Measurements from ENCODE around the gene SOX8. TPM values are rescaled to one million over a fixed set of nuclear protein-coding genes. Genes with fewer than 3 reads are reported as not detected.

The SOX8 gene
- total RNA-seq, 1 donor from 2014 or later, result 0.27 TPM

DNA sequence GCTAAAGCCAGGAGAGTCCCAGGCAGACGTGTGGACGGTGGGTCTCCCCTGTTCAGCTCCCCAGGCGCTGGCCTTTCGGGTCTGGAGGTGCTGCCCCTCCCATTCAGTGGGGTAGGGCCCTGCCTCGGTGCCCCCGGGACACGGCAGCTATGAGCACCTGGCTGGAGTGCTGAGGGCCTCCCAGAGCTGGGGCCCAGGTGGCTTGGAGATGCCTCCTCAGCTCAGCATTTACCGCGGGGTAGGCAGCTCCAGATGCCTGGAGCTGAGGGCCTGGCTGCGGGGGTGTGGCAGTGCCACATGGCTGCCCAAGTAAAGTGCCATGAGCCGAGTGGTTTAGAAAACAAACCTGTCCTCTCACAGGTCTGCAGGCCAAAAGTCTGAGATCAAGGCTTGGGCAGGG lies 19.5 kb downstream of the SOX8 start:
- H3K36me3 Mint-ChIP-seq (ENCODE audit: unreplicated experiment), result peaks cover 2% of the 10 kb centered on the region
- no peaks in the 10 kb centered on the region for H3K9me3 Mint-ChIP-seq (ENCODE audit: unreplicated experiment)
- no peak overlapping the region for H3K4me3 Mint-ChIP-seq (ENCODE audit: unreplicated experiment)
- TF ChIP-seq, protein P1, sequence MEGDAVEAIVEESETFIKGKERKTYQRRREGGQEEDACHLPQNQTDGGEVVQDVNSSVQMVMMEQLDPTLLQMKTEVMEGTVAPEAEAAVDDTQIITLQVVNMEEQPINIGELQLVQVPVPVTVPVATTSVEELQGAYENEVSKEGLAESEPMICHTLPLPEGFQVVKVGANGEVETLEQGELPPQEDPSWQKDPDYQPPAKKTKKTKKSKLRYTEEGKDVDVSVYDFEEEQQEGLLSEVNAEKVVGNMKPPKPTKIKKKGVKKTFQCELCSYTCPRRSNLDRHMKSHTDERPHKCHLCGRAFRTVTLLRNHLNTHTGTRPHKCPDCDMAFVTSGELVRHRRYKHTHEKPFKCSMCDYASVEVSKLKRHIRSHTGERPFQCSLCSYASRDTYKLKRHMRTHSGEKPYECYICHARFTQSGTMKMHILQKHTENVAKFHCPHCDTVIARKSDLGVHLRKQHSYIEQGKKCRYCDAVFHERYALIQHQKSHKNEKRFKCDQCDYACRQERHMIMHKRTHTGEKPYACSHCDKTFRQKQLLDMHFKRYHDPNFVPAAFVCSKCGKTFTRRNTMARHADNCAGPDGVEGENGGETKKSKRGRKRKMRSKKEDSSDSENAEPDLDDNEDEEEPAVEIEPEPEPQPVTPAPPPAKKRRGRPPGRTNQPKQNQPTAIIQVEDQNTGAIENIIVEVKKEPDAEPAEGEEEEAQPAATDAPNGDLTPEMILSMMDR (IDR thresholded peaks at IDR 0.05), result no peak
- peaks cover 25% of the 10 kb centered on the region for H3K4me1 Mint-ChIP-seq (ENCODE audit: unreplicated experiment)
- H3K27me3 Mint-ChIP-seq (ENCODE audit: unreplicated experiment), result peaks cover 17% of the 10 kb centered on the region
- DNase-seq (ENCODE audit: extremely low spot score, unreplicated experiment), result no peak
- no peak overlapping the region for H3K27ac Mint-ChIP-seq (ENCODE audit: unreplicated experiment)

DNA sequence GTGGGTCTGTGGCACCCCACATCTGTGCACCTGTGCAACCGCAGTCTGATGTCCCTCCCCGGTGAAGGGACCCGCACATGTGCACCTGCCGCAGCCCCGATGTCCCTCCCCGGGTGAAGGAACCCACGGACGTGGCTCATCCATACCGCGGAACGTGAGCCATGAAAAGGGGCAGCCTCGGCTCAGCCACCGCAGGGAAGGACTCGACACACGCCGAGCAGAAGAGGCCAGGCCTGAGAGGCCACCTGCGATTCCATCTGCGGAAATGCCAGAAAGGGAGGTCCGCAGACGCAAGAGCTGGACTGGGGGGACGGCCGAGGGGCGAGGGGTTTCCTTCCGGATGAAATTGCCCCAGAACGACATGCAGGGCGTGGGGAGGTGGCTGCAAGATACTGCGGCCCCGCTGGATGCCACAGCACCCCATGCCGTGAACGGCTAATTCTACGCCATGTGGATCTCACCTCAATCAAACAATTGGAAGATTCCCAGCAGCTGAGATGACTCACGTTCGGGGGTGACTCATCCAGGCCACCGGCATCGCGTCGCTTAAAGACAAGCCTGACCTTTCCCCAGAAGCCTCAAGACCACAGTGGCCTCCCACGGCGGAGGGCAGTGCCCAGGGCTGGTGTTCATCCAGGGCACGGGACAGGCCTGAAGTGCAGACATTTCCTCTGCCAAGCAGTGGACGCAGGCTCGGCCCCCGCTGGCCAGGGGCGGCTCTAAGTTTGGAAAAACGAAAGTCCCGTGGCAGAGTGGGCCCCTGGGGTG lies 21.0 kb downstream of the SOX8 start:
- Mint-ChIP-seq H3K36me3 (ENCODE audit: unreplicated experiment) (peaks cover 2% of the 10 kb centered on the region), H3K4me1 (ENCODE audit: unreplicated experiment) (peaks cover 15% of the 10 kb centered on the region), H3K4me3 (ENCODE audit: unreplicated experiment) (no peak overlapping the region), H3K9me3 (ENCODE audit: unreplicated experiment) (no peaks in the 10 kb centered on the region), H3K27ac (ENCODE audit: unreplicated experiment) (no peak overlapping the region), H3K27me3 (ENCODE audit: unreplicated experiment) (peaks cover 12% of the 10 kb centered on the region)
- no peak for DNase-seq (ENCODE audit: extremely low spot score, unreplicated experiment)
- TF ChIP-seq, protein P1 (IDR thresholded peaks at IDR 0.05), result no peak

DNA sequence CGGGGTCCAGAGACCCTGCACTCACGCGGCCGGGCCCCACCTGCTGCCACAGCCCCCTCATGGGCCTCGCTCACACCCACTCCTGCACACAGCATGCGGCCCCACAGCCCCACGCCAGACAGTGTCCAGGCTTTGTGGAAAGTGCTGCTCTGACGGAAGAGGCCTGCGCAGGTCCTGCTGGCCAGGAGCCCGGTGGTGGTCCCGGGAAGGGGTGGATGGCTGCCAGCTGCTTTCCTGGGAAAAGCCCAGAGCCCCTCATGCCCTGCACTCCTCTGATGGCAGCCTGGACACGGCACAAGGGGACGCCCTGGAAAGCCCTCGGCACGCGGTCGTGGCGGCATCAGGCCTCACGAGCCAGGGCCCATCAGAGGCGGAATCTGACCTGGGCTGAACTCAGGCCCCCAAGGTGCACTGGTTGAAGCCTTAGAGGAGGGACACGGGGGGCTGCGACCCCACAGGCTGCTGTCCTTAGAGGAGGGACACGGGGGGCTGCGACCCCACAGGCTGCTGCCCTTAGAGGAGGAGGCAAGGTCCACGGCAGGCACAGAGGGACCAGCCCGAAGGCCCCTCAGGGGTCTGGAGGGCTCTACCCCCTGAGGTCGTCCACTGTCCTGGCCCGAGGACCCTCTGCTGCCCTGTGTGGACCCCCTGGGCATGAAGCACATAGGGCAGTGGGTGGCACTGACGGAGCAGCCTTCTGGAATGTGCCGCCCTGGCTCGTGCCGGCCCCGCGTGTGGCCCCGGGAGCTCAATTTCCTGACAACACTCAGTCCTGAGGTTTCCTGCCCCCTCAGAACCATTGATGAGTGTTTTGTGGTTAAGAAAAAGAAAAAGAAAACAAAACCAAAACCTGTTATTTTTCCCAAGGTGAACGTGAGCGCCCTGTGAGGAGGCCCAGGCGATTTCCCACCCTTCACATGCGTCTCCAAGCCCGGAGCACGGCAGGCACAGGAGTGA lies 22.1 kb downstream of the SOX8 start:
- H3K9me3 Mint-ChIP-seq (ENCODE audit: unreplicated experiment), result no peaks in the 10 kb centered on the region
- TF ChIP-seq, protein P1 (IDR thresholded peaks at IDR 0.05), result no peak
- H3K27ac Mint-ChIP-seq (ENCODE audit: unreplicated experiment), result no peak overlapping the region
- H3K4me1 Mint-ChIP-seq (ENCODE audit: unreplicated experiment), result peaks cover 12% of the 10 kb centered on the region
- DNase-seq (ENCODE audit: extremely low spot score, unreplicated experiment), result no peak
- peaks cover 2% of the 10 kb centered on the region for H3K36me3 Mint-ChIP-seq (ENCODE audit: unreplicated experiment)
- H3K27me3 Mint-ChIP-seq (ENCODE audit: unreplicated experiment), result peaks cover 15% of the 10 kb centered on the region
- no peak overlapping the region for H3K4me3 Mint-ChIP-seq (ENCODE audit: unreplicated experiment)

DNA sequence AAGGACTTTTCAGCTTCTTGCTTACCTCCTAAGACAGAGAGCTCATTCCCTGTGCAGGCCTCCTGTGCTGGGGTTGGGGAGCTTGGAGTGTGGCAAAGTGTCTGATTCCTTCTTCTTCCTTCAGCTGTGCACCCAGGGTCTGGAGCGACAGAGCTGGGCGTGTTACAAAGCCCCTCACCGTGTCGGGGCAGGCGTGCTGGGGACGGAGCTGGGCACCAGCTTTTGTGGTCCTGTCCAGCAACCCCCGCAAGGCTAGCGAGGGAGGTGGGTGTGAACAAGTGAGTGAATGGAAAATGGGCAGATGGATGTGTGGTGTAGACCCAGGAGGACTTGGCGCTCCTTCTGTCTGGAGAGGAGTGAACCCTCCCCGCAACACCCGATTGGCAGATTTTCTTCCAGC lies 23.7 kb downstream of the SOX8 start:
- no peak overlapping the region for H3K27ac Mint-ChIP-seq (ENCODE audit: unreplicated experiment)
- peaks cover 12% of the 10 kb centered on the region for H3K4me1 Mint-ChIP-seq (ENCODE audit: unreplicated experiment)
- no peaks in the 10 kb centered on the region for H3K9me3 Mint-ChIP-seq (ENCODE audit: unreplicated experiment)
- peaks cover 2% of the 10 kb centered on the region for H3K36me3 Mint-ChIP-seq (ENCODE audit: unreplicated experiment)
- DNase-seq (ENCODE audit: extremely low spot score, unreplicated experiment), result no peak
- peaks cover 20% of the 10 kb centered on the region for H3K27me3 Mint-ChIP-seq (ENCODE audit: unreplicated experiment)
- TF ChIP-seq, protein P1 (IDR thresholded peaks at IDR 0.05), result no peak
- no peak overlapping the region for H3K4me3 Mint-ChIP-seq (ENCODE audit: unreplicated experiment)

DNA sequence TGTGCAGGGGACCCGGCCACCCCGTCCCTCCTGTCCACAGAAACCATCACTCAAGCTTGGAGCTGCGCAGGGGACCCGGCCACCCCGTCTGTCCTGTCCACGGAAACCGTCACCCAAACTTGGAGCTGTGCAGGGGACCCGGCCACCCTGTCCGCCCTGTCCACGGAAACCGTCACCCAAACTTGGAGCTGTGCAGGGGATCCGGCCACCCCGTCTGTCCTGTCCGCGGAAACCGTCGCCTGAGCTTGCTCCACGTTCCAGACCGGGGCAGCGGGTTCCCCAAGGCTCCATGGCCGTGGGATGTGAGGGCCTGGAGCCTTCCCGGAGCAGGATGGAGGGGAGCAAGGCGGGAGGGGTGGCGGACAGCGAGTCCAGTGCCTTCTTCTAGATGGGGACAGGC lies 25.2 kb downstream of the SOX8 start:
- no peak for DNase-seq (ENCODE audit: extremely low spot score, unreplicated experiment)
- Mint-ChIP-seq H3K4me1 (ENCODE audit: unreplicated experiment) (peaks cover 12% of the 10 kb centered on the region), H3K9me3 (ENCODE audit: unreplicated experiment) (no peaks in the 10 kb centered on the region), H3K36me3 (ENCODE audit: unreplicated experiment) (no peaks in the 10 kb centered on the region), H3K27me3 (ENCODE audit: unreplicated experiment) (peaks cover 27% of the 10 kb centered on the region), H3K4me3 (ENCODE audit: unreplicated experiment) (no peak overlapping the region), H3K27ac (ENCODE audit: unreplicated experiment) (no peak overlapping the region)
- TF ChIP-seq, protein P1 (IDR thresholded peaks at IDR 0.05), result no peak
